CD4-positive, alpha-beta T cell (primary cell): ENCODE measurements around the gene RASAL3. TPM values are rescaled to one million over a fixed set of nuclear protein-coding genes. Genes with fewer than 3 reads are reported as not detected.

Experiments used
- ATAC-seq: fragments of 200-7000 bp; cut with Tn5 transposase; one replicate; pipeline ENCODE4 v1.10.0; 2022; ENCODE audit warnings: mild to moderate bottlenecking; ENCODE audit not compliant: poor library complexity
- CTCF ChIA-PET: fragments of 350-600 bp; sonication (Branson Sonifier 250); formaldehyde crosslinking; loops from one replicate; lab custom pipeline; 2021; ENCODE audit warnings: antibody characterized with exemption, inconsistent platforms; lab: Charles Lee
- POLR2A ChIA-PET: fragments of 350-600 bp; sonication (Branson Sonifier 250); formaldehyde crosslinking; loops from one replicate; lab custom pipeline; 2021; ENCODE audit warnings: antibody characterized with exemption, inconsistent platforms; lab: Charles Lee
- DNase-seq, 14 experiments: peaks; one replicate each; pipeline ENCODE4 v3.0.0-alpha.2; 2013 to 2020; ENCODE audit warnings: mixed read lengths in 2 of 14
- H3K27ac ChIP-seq, 2 donors: one replicate each; pipeline versions ENCODE4 v1.5.1 to v1.7.0; 2013; ENCODE audit warnings: low read length in 2 of 2, low read depth in 1 of 2, mild to moderate bottlenecking in 1 of 2
- H3K27me3 ChIP-seq, 2 experiments: 1 replicate in 1 of 2; 2 replicates in 1 of 2; pipeline versions ENCODE4 v1.6.1 to v1.7.0; 2013; ENCODE audit warnings: low read length in 2 of 2, control low read depth in 1 of 2, mild to moderate bottlenecking in 1 of 2, moderate library complexity in 1 of 2; ENCODE audit not compliant: insufficient read depth in 2 of 2, control insufficient read depth in 1 of 2
- H3K36me3 ChIP-seq: one replicate; pipeline ENCODE4 v1.6.1; 2013; ENCODE audit warnings: low read length, control low read depth; ENCODE audit not compliant: insufficient read depth
- H3K4me1 ChIP-seq: one replicate; pipeline ENCODE4 v1.6.1; 2013; ENCODE audit warnings: low read length, control low read depth; ENCODE audit not compliant: insufficient read depth
- H3K4me3 ChIP-seq: one replicate; pipeline ENCODE4 v1.5.1; 2013; ENCODE audit warnings: mild to moderate bottlenecking, low read length, moderate library complexity
- H3K9me3 ChIP-seq, 2 experiments: 1 replicate in 1 of 2; 2 replicates in 1 of 2; pipeline versions ENCODE4 v1.6.1 to v1.7.0; 2013; ENCODE audit warnings: low read length in 2 of 2, mild to moderate bottlenecking in 2 of 2, control low read depth in 1 of 2, moderate library complexity in 1 of 2; ENCODE audit not compliant: control insufficient read depth in 1 of 2, insufficient read depth in 1 of 2
- H3K27ac Mint-ChIP-seq: one replicate; pipeline ENCODE4 v1.8.0; 2020; ENCODE audit warnings: mixed read lengths
- H3K27me3 Mint-ChIP-seq: one replicate; pipeline ENCODE4 v1.8.0; 2021; ENCODE audit warnings: mixed read lengths
- H3K36me3 Mint-ChIP-seq: one replicate; pipeline ENCODE4 v1.8.0; 2021; ENCODE audit warnings: low read depth, mixed read lengths
- H3K4me1 Mint-ChIP-seq: one replicate; pipeline ENCODE4 v1.8.0; 2021; ENCODE audit warnings: low read depth, mixed read lengths
- H3K4me3 Mint-ChIP-seq: one replicate; pipeline ENCODE4 v1.8.0; 2020; ENCODE audit warnings: mild to moderate bottlenecking, mixed read lengths
- H3K9me3 Mint-ChIP-seq: one replicate; pipeline ENCODE4 v1.8.0; 2020; ENCODE audit warnings: mixed read lengths
- intact Hi-C, 2 experiments: fragments of 100-400 bp; cut with DNase I in 1 of 2; cut with micrococcal nuclease in 1 of 2; formaldehyde crosslinking; loops; one replicate each; pipeline versions ENCODE4 v1.15.1 to v1.9.0; 2023 to 2025; cut with DNase I, micrococcal nuclease
- total RNA-seq, 174 experiments: library from RNA in 2 of 174; stranded (reverse) in 2 of 174; gene quantifications; one replicate each; pipeline ENCODE4 v1.2.3 and lab custom pipeline; 2021 to 2026
- TF ChIP-seq, protein P1 (sequence below): fragments of 200-600 bp; IDR thresholded peaks from one replicate; pipeline ENCODE4 v1.8.0; 2022; ENCODE audit warnings: antibody characterized with exemption, mild to moderate bottlenecking

RASAL3 gene
- total RNA-seq, 2 experiments from 2014 or later: 91.8 to 92.8 TPM

DNA sequence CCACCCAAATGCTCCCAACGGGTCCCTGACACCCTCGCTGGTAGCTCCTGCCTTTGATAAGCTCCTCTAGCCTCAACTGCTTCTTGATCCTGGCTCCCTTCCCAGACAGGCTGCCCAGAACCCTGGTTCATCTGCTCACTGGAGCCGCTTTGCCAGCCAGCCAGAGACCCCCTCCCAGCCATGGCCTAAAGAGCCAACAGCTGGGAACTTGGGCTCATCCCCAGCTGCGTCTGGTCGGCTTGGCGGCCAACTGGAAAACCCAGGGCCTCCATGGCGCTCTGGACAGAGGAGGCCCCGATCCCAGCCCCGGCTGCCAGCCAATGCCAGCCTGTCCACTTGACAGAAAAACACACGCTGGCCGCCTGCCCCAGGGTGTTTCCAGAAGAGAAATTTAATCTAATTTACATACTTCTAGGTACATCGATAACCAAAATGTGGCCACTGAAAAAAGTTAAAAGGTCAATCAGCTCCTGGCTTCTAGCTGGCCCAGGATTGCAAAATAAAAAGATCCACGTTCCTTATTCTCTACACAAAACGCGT is 42.6 kb downstream of the RASAL3 start:
- H3K4me3 Mint-ChIP-seq: no peak overlapping the region
- ATAC-seq: no peak
- H3K9me3 ChIP-seq: peaks cover 0 to 12% of the 10 kb centered on the region in 2 experiments
- H3K9me3 Mint-ChIP-seq: no peaks in the 10 kb centered on the region
- CTCF ChIA-PET: interaction anchor here (3.6 kb wide), 1 partner anchor 42 kb away, joined by 21 read pairs; the partner anchor contains the start of gene RASAL3
- peaks cover 46% of the 10 kb centered on the region for H3K36me3 Mint-ChIP-seq
- H3K27me3 ChIP-seq: no peaks in the 10 kb centered on the region
- no peak overlapping the region for H3K27ac Mint-ChIP-seq
- intact Hi-C loops: loop anchor here in 1 of 2 experiments (2.0 kb wide), 1 partner anchor 331 kb away; no protein-coding TSS in a partner anchor
- no peak for DNase-seq
- TF ChIP-seq, protein P1, sequence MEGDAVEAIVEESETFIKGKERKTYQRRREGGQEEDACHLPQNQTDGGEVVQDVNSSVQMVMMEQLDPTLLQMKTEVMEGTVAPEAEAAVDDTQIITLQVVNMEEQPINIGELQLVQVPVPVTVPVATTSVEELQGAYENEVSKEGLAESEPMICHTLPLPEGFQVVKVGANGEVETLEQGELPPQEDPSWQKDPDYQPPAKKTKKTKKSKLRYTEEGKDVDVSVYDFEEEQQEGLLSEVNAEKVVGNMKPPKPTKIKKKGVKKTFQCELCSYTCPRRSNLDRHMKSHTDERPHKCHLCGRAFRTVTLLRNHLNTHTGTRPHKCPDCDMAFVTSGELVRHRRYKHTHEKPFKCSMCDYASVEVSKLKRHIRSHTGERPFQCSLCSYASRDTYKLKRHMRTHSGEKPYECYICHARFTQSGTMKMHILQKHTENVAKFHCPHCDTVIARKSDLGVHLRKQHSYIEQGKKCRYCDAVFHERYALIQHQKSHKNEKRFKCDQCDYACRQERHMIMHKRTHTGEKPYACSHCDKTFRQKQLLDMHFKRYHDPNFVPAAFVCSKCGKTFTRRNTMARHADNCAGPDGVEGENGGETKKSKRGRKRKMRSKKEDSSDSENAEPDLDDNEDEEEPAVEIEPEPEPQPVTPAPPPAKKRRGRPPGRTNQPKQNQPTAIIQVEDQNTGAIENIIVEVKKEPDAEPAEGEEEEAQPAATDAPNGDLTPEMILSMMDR: no peak
- POLR2A ChIA-PET: interaction anchor here (1.5 to 4.8 kb wide), 2 partner anchors 11 to 129 kb away, joined by 4 to 62 read pairs; no protein-coding TSS in a partner anchor
- no peak overlapping the region for H3K27ac ChIP-seq
- no peak overlapping the region for H3K4me3 ChIP-seq
- H3K4me1 Mint-ChIP-seq: peaks cover 32% of the 10 kb centered on the region
- no peaks in the 10 kb centered on the region for H3K27me3 Mint-ChIP-seq
- peaks cover 25% of the 10 kb centered on the region for H3K4me1 ChIP-seq
- H3K36me3 ChIP-seq: peaks cover 42% of the 10 kb centered on the region

- Histone ChIP-seq H3K27me3 (no peaks in the 10 kb centered on the region), H3K9me3 (peaks cover 0 to 11% of the 10 kb centered on the region in 2 experiments), H3K4me3 (no peak overlapping the region), H3K36me3 (peaks cover 36% of the 10 kb centered on the region), H3K27ac (no peak overlapping the region), H3K4me1 (peaks cover 28% of the 10 kb centered on the region)
- Mint-ChIP-seq H3K4me3 (no peak overlapping the region), H3K4me1 (peaks cover 35% of the 10 kb centered on the region), H3K36me3 (peaks cover 46% of the 10 kb centered on the region), H3K27ac (no peak overlapping the region), H3K9me3 (no peaks in the 10 kb centered on the region), H3K27me3 (no peaks in the 10 kb centered on the region)
- DNase-seq: no peak
- POLR2A ChIA-PET: interaction anchor here (1.5 to 4.8 kb wide), 6 partner anchors 12 to 135 kb away, joined by 4 to 99 read pairs (median 69); partner anchors contain the start of gene RASAL3
- TF ChIP-seq, protein P1: no peak
- no peak for ATAC-seq
- intact Hi-C loops: loop anchor here in 1 of 2 experiments (2.0 kb wide), 1 partner anchor 330 kb away; no protein-coding TSS in a partner anchor
- CTCF ChIA-PET: interaction anchor here (1.0 to 4.1 kb wide), 3 partner anchors 12 to 134 kb away, joined by 4 to 105 read pairs (median 21); partner anchors contain the start of gene RASAL3
Measured at GRCh38 chr19:15421136-15421695, 43.1 kb downstream of the RASAL3 start.

DNA sequence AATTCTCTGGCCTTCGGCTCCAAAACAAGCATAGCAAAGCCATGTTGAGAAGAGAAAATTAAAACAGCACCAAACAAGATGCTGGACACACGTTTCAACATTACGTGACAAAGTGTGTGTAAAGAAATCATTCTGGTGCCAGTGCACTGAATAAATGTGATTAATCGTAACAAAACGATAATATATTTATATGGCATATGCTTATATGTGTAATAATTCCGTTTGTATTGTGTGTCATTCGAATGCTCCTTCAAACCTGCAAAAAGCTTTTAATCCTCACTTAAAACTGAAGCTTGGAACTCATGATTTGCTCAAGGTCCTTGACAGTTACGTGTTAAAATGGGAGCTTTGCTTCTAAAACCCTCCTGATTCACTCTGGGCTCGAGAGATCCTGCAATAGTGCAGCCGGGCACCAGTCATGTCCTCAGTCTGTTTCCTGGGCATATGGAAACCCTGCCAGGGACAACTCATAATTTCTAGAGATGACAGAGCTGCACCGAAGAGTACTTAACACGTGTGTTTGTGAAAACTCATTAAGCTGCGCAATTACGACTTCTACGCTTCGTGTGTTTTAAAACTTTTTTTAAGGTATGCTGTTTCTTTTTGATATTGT is 44.8 kb downstream of the RASAL3 start:
- Histone ChIP-seq H3K27ac (no peak overlapping the region), H3K27me3 (no peaks in the 10 kb centered on the region), H3K4me3 (peak overlapping the region; percentile 11), H3K4me1 (peaks cover 37% of the 10 kb centered on the region), H3K36me3 (peaks cover 28% of the 10 kb centered on the region), H3K9me3 (peaks cover 0 to 11% of the 10 kb centered on the region in 2 experiments)
- peak overlapping the region; percentile 92 for H3K27ac Mint-ChIP-seq
- POLR2A ChIA-PET: interaction anchor here (0.7 to 8.2 kb wide), 44 partner anchors 10 to 730 kb away, joined by 3 to 208 read pairs (median 5); partner anchors contain the start of genes AKAP8, BRD4, HSH2D and RASAL3
- peaks cover 48% of the 10 kb centered on the region for H3K36me3 Mint-ChIP-seq
- H3K4me1 Mint-ChIP-seq: peaks cover 44% of the 10 kb centered on the region
- ATAC-seq (no peak), DNase-seq (no peak)
- TF ChIP-seq, protein P1: peak; percentile 50
- CTCF ChIA-PET: interaction anchor here (0.6 to 4.1 kb wide), 29 partner anchors 9 to 328 kb away, joined by 3 to 105 read pairs (median 5); partner anchors contain the start of genes AKAP8, RASAL3 and WIZ
- H3K9me3 Mint-ChIP-seq: no peaks in the 10 kb centered on the region
- intact Hi-C loops: loop anchor here (1.0 to 5.0 kb wide), 12 partner anchors 13 to 329 kb away; partner anchors contain the start of genes AKAP8 (in 1 of the 2) and BRD4 (in 1 of the 2)
- H3K4me3 Mint-ChIP-seq: peak overlapping the region; percentile 94
- H3K27me3 Mint-ChIP-seq: no peaks in the 10 kb centered on the region
